Measurements from ENCODE around the gene TMEM270. TPM values are rescaled to one million over a fixed set of nuclear protein-coding genes. Genes with fewer than 3 reads are reported as not detected.

The TMEM270 gene
- total RNA-seq, 1 donor from 2014 or later, result not detected

GRCh38 chr7:73893342-73894101, 32.6 kb downstream of the TMEM270 start:
- peak in 1 of 2 donors; percentile 93 for DNase-seq (ENCODE audit: low spot score in 2 of 2)
- no peak for TF ChIP-seq CTCF (IDR thresholded peaks at IDR 0.05)
- peak overlapping the region in 1 of 2 donors; percentile 0 for H3K4me3 ChIP-seq
- H3K9me3 ChIP-seq, result no peaks in the 10 kb centered on the region
- H3K36me3 ChIP-seq, result no peaks in the 10 kb centered on the region
- peaks cover 15 to 43% of the 10 kb centered on the region in 2 donors for H3K4me1 ChIP-seq
- H3K27ac ChIP-seq, result peak overlapping the region; percentile 93 to 97
- no peaks in the 10 kb centered on the region for H3K27me3 ChIP-seq
- intact Hi-C loops (cut with DNase I), result loop anchor here (2.0 kb wide), 2 partner anchors 97 to 105 kb away; no protein-coding TSS in a partner anchor

GRCh38 chr7:73894166-73894565, 33.2 kb downstream of the TMEM270 start:
- Histone ChIP-seq H3K27me3 (no peaks in the 10 kb centered on the region), H3K4me3 (no peak overlapping the region), H3K9me3 (no peaks in the 10 kb centered on the region), H3K27ac (peak overlapping the region; percentile 93 to 97), H3K36me3 (no peaks in the 10 kb centered on the region), H3K4me1 (peaks cover 17 to 45% of the 10 kb centered on the region in 2 donors)
- DNase-seq (ENCODE audit: low spot score in 2 of 2), result peak in 1 of 2 donors; percentile 64
- TF ChIP-seq CTCF (IDR thresholded peaks at IDR 0.05), result no peak
- intact Hi-C loops (cut with DNase I), result loop anchor here (2.0 kb wide), 1 partner anchor 105 kb away; no protein-coding TSS in a partner anchor

GRCh38 chr7:73894733-73895551, 34.0 kb downstream of the TMEM270 start:
- intact Hi-C loops (cut with DNase I), result loop anchor here (1.0 to 2.0 kb wide), 2 partner anchors 104 to 132 kb away; no protein-coding TSS in a partner anchor
- H3K4me1 ChIP-seq, result peaks cover 21 to 51% of the 10 kb centered on the region in 2 donors

GRCh38 chr7:73895626-73896025, 34.7 kb downstream of the TMEM270 start:
- H3K36me3 ChIP-seq, result no peaks in the 10 kb centered on the region
- no peak overlapping the region for H3K4me3 ChIP-seq
- H3K27me3 ChIP-seq, result no peaks in the 10 kb centered on the region
- no peaks in the 10 kb centered on the region for H3K9me3 ChIP-seq
- no peak for DNase-seq (ENCODE audit: low spot score in 2 of 2)
- peaks cover 27 to 58% of the 10 kb centered on the region in 2 donors for H3K4me1 ChIP-seq
- intact Hi-C loops (cut with DNase I), result loop anchor here (1.0 to 2.0 kb wide), 2 partner anchors 103 to 132 kb away; no protein-coding TSS in a partner anchor
- no peak for TF ChIP-seq CTCF (IDR thresholded peaks at IDR 0.05)
- peak overlapping the region; percentile 97 for H3K27ac ChIP-seq

More at GRCh38 chr7:73894733-73895551, 34.0 kb downstream of the TMEM270 start:
- Histone ChIP-seq H3K36me3 (no peaks in the 10 kb centered on the region), H3K9me3 (no peaks in the 10 kb centered on the region), H3K27me3 (no peaks in the 10 kb centered on the region), H3K4me3 (no peak overlapping the region), H3K27ac (peak overlapping the region; percentile 97)
- TF ChIP-seq CTCF (IDR thresholded peaks at IDR 0.05), result peak in 2 of 3 experiments; percentile 25 to 42
- DNase-seq (ENCODE audit: low spot score in 2 of 2), result peak; percentile 92 to 99

GRCh38 chr7:73896454-73896853, 35.5 kb downstream of the TMEM270 start:
- no peak for TF ChIP-seq CTCF (IDR thresholded peaks at IDR 0.05)
- peaks cover 30 to 61% of the 10 kb centered on the region in 2 donors for H3K4me1 ChIP-seq
- H3K36me3 ChIP-seq, result no peaks in the 10 kb centered on the region
- H3K4me3 ChIP-seq, result no peak overlapping the region
- peak overlapping the region; percentile 97 for H3K27ac ChIP-seq
- DNase-seq (ENCODE audit: low spot score in 2 of 2), result no peak
- H3K27me3 ChIP-seq, result no peaks in the 10 kb centered on the region
- intact Hi-C loops (cut with DNase I), result no loop called here
- H3K9me3 ChIP-seq, result no peaks in the 10 kb centered on the region

Measured in ascending aorta (tissue), 2 donors.